HG02943 (cell line): ENCODE measurements around the gene TTLL7.
"Not testable (repeated sequence)": the region's sequence is repeated elsewhere in the genome, so short reads cannot be mapped to it uniquely, and the experiment has no call there.

Experiments used
- ATAC-seq: cut with Tn5 transposase; IDR thresholded peaks from one replicate; pipeline ENCODE4 v1.9.1; 2021; ENCODE audit warnings: mild to moderate bottlenecking, low read depth, moderate library complexity; ENCODE audit not compliant: unreplicated experiment

Gene TTLL7

GRCh38 chr1:83997631-83998030, 1.3 kb downstream of the TTLL7 start:
- no peak for ATAC-seq

- no peak for ATAC-seq
Observed at GRCh38 chr1:83996621-83997020, 2.3 kb downstream of the TTLL7 start.

GRCh38 chr1:83996191-83996590, 2.7 kb downstream of the TTLL7 start:
- no peak for ATAC-seq

GRCh38 chr1:83995649-83996048, 3.3 kb downstream of the TTLL7 start:
- no peak for ATAC-seq

GRCh38 chr1:83994111-83994510, 4.8 kb downstream of the TTLL7 start:
- no peak for ATAC-seq

DNA sequence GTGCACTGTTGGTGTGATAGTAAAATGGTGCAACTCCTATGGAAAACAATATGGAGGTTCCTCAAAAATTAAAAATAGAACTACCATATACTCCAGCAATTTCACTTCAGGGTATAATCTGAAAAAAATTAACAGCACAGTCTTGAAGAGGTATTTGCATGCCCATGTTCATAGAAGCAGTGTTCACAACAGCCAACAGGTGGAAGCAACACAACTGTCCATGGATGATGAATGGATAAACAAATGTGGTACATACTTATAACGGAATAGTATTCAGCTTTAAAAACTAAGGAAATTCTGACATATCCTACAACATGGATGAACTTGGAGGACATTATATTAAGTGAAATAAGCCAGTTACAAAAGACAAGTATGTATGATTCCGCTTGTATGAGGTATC, 8.2 kb downstream of the TTLL7 start:
- no peak for ATAC-seq

DNA sequence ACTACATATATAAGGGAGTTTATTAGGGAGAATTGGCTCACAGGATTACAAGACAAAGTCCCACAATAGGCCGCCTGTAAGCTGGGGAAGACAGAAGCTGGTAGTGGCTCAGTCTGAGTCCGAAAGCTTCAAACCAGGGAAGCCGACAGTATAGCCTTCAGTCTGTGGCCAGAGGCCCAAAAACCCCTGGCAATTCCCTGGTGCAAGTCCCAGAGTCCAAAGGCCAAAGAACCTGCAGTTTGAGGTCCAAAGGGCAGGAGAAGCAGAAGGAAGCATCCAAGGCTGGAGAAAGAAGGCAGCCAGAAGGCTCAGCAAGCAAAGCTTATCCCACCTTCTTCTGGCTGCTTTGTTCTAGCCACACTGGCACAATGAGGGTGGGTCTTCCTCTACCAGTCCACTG, 13.9 kb downstream of the TTLL7 start:
- no peak for ATAC-seq

- ATAC-seq, result not testable (repeated sequence)
Observed at GRCh38 chr1:83983918-83984317, 15.0 kb downstream of the TTLL7 start.

- ATAC-seq, result no peak
Observed at GRCh38 chr1:83978056-83978455, 20.9 kb downstream of the TTLL7 start.

- no peak for ATAC-seq
Observed at GRCh38 chr1:83976920-83977319, 22.0 kb downstream of the TTLL7 start.

DNA sequence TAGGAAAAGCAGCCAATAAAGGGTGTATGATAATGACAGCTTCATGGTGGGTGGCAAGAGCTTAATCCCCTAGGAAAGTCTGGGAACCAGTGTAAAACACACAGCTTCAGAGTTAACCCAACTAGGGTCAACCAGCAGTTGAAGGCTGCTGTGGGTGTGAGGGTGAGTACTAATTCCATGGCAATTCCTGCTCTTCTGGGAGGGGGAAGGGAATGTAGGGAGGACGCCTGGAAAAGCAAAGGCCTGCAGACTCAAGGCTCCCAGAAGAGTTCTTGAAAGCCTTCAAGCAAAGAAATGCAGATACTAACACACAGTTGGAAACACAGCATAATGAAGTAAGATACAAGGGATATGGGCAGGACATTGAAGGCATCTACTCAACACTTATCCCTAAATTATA, 28.1 kb downstream of the TTLL7 start:
- ATAC-seq, result no peak

DNA sequence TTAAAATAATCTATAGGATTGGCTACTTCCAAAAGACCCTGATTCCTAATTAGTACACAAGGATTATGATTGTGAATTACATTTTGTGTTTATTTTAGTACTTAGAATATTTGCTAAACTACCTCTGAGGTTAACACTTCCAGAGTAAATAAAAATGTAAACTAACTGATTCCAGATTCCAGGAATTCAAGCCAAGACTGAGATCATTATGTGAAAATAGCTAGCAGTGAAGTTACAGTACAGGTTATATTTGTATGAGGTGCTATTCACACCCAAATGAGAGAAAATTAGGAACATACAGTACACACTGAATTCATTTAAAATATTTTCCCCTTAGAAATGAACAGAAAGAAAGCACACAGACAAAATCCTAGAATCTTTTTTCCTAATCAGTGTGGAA, 28.8 kb downstream of the TTLL7 start:
- ATAC-seq, result no peak

DNA sequence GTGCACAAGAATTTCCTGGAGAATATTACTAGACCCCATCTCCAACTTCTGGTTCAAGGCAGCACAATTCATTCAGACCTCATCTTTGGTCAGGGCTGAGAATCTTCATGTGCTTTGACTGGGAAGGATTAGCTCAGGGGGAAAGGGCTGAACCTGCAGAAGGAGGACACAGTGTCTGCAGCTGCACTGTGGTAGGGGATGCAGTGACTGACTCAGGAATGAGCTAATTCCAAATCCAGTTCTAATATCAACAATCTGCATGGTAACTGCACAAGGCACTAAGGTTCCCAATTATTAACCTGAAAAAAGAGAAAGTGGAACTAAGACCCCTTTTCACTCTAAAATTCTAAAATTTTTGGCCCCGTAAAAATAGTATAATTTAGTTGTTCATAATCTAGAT, 31.6 kb downstream of the TTLL7 start:
- ATAC-seq, result no peak

DNA sequence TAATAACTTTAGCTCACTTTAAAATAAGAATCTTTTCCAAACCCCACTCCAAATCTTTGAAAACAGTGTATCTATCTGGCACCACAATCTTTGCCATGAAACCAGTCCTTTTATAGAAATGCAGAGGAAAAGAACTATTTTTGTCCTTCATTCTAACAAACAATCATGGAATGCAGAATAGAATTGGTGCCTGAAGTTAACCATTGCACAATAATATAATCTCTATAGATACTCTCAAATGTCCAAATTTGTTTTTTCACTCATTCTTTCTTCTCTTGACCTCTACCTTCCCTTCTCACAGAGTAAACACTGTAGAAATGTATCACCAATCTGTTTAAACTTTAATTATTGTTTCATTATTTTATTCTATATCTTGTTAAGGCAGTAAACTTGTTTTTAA, 34.8 kb downstream of the TTLL7 start:
- no peak for ATAC-seq

GRCh38 chr1:83961571-83962295, 37.2 kb downstream of the TTLL7 start:
- ATAC-seq, result no peak

GRCh38 chr1:83960669-83961277, 38.2 kb downstream of the TTLL7 start:
- no peak for ATAC-seq

- ATAC-seq, result no peak
Observed at GRCh38 chr1:83959824-83960498, 39.0 kb downstream of the TTLL7 start.

- no peak for ATAC-seq
Observed at GRCh38 chr1:83958704-83959103, 40.2 kb downstream of the TTLL7 start.

GRCh38 chr1:83954166-83954823, 44.6 kb downstream of the TTLL7 start:
- ATAC-seq, result no peak

- no peak for ATAC-seq
Observed at GRCh38 chr1:83950106-83950661, 48.7 kb downstream of the TTLL7 start.

DNA sequence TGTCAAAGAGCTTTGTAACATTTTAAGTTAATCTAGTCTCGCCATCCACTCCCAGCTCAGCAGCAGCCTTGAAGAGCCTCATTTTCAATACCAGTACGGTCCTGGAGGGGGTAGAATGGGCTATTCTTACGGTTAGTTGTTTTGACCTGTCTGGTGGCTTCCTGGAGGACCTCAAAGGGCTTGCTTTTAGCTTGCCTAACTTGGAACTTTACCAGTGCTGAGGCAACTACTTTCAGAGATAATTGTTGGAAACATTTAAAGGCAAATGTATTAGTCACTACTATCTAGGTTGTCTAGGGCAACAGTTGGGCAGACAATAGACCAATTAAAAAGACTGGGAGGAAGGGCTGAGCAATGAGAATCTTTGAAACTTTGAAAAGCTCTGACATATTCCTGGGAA, 56.0 kb downstream of the TTLL7 start:
- no peak for ATAC-seq
